RCC 7860 (cell line): ENCODE measurements around the gene DPF3.
A peak's percentile ranks its signal among the peaks of the same experiment; 100 is the strongest.

Experiments used
- DNase-seq: peaks from one replicate; pipeline ENCODE4 v3.0.0-alpha.2; 2015; ENCODE audit warnings: low spot score
- FAIRE-seq: peaks from 2 replicates; lab custom pipeline; 2012; peaks lifted over from hg19 to GRCh38; lab: Jason Lieb, UNC

Gene DPF3

GRCh38 chr14:72893636-72894322 lies at the start of gene DPF3:
Gene DPF3, minus strand, starts transcription at chr14:72894101. Its CDS starts 13 bp downstream, at chr14:72894088.
- peak; percentile 31 for FAIRE-seq
- DNase-seq, result peak; percentile 71

DNA sequence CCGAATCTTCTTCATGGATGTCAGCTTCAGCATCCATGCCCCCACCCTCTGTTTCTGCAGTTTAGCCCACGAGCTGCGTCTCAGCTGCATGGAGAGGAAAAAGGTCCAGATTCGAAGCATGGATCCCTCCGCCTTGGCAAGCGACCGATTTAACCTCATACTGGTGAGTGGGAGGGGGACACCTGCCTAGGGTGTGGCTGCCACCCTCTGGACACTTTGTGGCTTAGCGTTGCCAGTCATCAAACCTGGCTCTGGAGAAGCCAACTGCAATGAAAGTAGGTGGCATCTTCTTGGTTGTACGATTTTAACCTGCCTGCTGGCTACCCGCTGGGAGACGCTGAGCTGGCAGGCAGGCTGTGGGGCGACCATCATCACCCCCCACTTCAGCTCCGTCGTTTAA lies 49.0 kb upstream of the DPF3 start:
- DNase-seq (no peak), FAIRE-seq (no peak)

GRCh38 chr14:72941286-72941985 lies 47.5 kb upstream of the DPF3 start:
- FAIRE-seq (no peak), DNase-seq (no peak)

- DNase-seq, result no peak
- no peak for FAIRE-seq
These were observed 45.7 kb upstream of the DPF3 start for GRCh38 chr14:72939630-72940029.

GRCh38 chr14:72932893-72933292 lies 39.0 kb upstream of the DPF3 start:
- no peak for FAIRE-seq

GRCh38 chr14:72929316-72930080 lies 35.6 kb upstream of the DPF3 start:
- DNase-seq (no peak), FAIRE-seq (no peak)

More at GRCh38 chr14:72932893-72933292, 39.0 kb upstream of the DPF3 start:
- DNase-seq, result no peak

- DNase-seq (no peak), FAIRE-seq (no peak)
These were observed 35.0 kb upstream of the DPF3 start for GRCh38 chr14:72928872-72929271.

GRCh38 chr14:72926292-72927028 lies 32.6 kb upstream of the DPF3 start, which contains the start of gene DCAF4:
Gene DCAF4, plus strand, starts transcription at chr14:72926464. Its CDS starts 11,515 bp downstream, at chr14:72937979.
- peak; percentile 90 for DNase-seq
- FAIRE-seq, result peak; percentile 4

DNA sequence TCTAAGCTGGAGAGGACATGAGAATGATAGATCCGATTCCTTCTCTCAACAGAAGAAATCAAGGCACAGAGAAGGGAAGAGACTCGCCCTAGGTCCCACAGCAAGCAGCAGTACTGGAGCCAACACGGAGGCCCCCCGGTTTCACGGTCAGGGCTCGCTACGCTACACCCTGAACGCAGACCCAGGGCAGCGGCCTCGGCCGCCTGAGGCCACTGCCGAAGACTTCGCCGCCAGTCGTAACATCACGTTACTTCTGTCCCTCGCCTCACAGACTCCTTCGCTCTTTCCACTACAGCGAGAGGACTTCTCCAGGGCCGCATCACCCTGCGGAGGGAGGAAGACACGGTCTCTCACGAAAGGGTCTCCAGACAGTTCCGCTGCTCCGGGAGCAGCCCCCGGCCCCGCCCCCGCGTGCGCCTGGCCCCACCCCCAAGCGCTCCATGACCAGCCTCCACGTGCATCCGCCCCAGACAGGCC lies 32.0 kb upstream of the DPF3 start:
- no peak for FAIRE-seq
- DNase-seq, result no peak

DNA sequence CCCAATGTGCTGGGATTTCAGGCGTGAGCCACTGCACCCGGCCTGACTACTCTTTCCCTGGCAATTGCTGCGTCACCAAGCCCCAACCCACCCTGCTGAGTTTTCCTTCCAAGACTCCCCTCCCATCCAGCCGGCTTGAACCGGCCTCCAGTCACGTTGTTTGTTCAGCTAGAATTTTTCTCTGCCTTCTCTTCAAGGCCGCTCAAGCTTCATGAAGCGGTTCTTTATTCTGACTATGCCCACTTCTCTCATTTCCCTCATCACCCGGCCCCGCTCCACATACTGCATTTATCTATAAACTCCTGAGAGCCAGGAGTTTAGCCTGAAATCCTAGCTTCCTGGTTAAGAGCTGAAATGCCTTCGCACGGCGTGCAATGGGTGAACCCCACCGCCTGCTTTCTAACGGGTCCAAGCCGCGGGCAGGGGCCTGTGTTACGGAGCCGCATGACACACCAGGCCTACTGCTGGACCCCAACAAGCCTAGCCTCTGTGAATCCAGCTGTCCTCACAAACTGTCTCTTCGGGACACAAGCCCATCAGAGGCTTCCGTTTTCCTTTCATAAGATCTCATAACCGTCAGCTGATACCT lies 31.4 kb upstream of the DPF3 start:
- no peak for FAIRE-seq

GRCh38 chr14:72924337-72924736 lies 30.4 kb upstream of the DPF3 start:
- DNase-seq, result peak; percentile 24
- FAIRE-seq, result no peak

More for the DNA sequence above, 31.4 kb upstream of the DPF3 start:
- no peak for DNase-seq

DNA sequence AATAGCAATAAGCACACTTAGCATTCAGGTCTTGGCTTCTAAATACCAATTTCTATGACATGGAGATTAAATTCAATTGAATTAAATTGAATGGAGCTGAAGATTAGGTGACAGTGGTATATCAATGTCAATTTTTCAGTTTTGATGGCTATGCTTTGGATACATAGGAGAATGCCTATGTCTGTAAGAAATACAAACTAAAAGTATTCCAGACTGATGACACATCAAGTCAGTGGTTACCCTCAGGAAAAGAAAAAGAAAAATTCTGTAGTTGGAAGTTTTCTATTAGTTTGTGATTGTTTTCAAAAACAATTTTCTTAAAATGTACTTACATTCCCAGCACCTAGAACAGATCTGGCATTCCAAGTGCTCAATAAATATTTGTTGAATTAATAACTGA lies 27.5 kb upstream of the DPF3 start:
- no peak for FAIRE-seq
- DNase-seq, result no peak

DNA sequence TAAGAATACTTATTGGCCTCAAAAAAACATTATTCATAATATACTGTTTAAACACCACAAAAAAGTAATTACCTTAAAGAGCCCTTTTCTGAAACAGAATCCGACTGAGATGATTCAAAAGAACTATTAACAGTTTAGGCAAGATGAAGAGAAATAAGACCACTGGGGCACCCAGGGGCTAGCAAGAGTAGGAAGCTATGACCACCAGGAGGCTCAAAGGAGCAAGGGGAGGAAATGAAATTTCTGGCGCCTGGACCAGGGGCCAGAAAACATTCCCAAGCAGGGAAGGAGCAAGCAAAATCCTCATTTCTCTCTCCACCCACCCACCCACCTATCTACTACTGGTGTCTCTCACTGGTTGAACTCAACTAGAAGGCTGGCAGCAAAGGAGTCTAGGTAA lies 26.1 kb upstream of the DPF3 start:
- DNase-seq (no peak), FAIRE-seq (no peak)

DNA sequence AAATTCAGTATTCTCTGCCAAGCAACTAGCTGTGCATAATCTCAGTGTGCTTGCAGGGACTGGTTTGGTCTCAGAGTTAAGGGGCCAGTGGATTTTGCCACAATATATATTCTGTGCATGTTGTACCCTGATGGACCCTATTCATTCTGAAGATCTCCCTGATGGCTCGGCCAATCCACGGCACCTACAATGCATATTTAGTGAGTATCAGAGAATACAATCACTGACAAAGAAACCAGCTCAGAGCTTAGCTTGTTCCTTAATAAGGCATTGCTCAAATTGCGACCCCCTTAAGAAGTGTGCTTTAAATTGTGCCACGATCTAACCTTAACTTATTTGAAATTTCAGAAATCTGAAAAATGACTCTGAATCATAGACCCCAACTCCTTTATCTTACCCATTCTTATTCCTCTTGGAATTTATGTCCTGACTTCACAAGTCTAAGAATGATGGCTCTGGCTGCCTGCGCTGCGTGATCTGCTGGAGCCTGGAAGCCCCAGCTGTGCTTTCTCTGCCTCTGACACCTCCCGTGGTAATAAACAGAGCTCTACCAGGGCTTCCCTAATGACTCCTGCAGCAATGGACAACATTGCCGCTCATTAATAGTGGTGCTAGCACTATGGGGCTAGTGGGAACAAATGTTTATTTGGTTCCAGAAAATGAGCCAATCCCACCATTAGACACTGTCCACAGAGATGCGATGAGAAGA lies 23.3 kb upstream of the DPF3 start:
- DNase-seq, result no peak
- no peak for FAIRE-seq

GRCh38 chr14:72916174-72916573 lies 22.3 kb upstream of the DPF3 start:
- no peak for FAIRE-seq
- DNase-seq, result no peak

DNA sequence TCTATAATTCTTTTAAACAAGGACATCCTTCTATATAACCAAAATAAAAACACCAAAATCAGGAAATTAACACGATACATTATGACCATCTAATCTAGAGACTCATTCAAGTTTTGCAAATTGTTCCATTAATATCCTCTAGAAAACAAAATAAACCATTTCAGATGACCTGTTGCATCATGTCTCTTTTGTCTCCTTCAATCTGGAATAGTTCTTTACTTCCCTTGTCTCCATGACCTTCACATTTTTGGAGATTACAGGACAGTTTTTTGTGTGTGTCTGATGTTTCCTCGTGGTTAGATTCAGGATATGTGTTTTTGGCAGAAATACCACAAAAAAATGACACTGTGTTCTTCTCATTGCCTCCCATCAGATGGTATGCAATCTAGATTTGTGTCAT lies 19.9 kb upstream of the DPF3 start:
- DNase-seq, result no peak
- FAIRE-seq, result no peak

- no peak for FAIRE-seq
These were observed 15.3 kb upstream of the DPF3 start for GRCh38 chr14:72909163-72909562.

DNA sequence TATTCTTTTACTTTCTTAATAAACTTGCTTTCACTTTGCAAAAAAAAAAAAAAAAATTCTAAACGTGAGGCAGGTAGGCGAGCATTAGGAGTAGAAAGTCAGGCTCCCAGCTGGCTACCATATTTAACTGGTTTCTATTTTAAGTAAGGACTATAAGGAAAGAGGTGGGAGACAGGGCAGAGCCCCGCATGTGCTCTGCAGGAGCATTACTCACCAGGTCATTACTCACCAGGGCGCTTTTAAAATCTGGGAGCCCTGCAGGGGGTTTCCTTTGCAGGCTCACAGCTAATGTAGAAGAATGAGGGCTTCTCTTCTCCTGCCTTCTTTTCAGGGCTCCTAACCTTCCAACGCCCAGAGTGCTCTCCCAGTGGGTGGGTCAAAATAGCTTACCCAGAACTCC lies 14.0 kb upstream of the DPF3 start:
- FAIRE-seq, result no peak
- peak; percentile 51 for DNase-seq

More at GRCh38 chr14:72909163-72909562, 15.3 kb upstream of the DPF3 start:
- no peak for DNase-seq

DNA sequence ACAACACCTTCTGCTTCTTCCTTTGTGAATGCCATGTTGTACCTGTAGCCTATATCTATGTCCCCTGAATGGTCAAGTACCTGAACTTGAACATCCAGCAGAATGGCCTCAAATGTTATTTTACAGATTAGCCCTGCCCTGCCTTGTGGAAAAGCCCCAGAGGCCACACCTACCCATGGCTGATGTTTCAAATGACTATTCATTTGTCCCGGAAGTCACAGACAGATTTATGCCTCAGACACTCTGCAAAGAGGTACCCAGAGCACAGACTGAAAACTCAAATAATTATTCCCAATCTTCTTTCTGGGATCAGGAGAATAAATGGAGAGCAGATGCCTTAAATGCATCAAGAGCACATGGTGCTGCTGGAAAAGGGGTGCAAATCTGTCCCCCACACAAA lies 13.0 kb upstream of the DPF3 start:
- FAIRE-seq (no peak), DNase-seq (no peak)

- peak; percentile 72 for DNase-seq
- peak; percentile 11 for FAIRE-seq
These were observed 12.4 kb upstream of the DPF3 start for GRCh38 chr14:72906316-72906715.
